ENCODE measurements around the gene FCHO2. TPM values are rescaled to one million over a fixed set of nuclear protein-coding genes. Genes with fewer than 3 reads are reported as not detected.

The FCHO2 gene
- total and polyA plus RNA-seq, 4 donors = 13.1 to 57.5 (median 31.2) TPM

DNA sequence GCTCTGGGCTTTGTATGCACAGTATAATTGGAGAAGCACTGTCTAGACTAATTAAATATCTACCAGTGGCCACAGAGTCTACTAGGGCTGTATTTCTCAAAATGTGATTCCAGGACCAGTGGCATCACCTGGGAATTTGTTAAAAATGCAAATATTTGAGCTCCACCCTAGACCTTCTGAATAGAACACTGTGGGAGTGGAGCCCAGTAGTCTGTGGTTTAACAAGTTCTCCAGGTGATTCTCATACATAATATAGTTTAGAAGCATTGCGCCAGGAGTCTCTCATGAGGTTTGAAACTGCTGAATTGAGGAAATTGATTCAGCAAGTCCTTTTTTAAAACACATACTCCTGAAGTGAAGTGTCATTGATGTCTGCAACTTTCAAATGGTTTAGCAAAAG, 74.7 kb downstream of the FCHO2 start:
- Histone ChIP-seq H3K27ac (ENCODE audit: low read depth in 1 of 2, low read length in 2 of 2) (no peak overlapping the region), H3K27me3 (ENCODE audit: control insufficient read depth in 1 of 2, insufficient read depth in 2 of 2, low read length in 1 of 2) (no peaks in the 10 kb centered on the region), H3K9me3 (ENCODE audit: control insufficient read depth, low read length) (no peaks in the 10 kb centered on the region), H3K36me3 (ENCODE audit: control insufficient read depth in 1 of 2, insufficient read depth in 2 of 2, low read length in 1 of 2) (peaks cover 0 to 3% of the 10 kb centered on the region in 2 donors), H3K4me1 (ENCODE audit: control insufficient read depth in 1 of 2, insufficient read depth in 2 of 2, low read length in 2 of 2) (no peaks in the 10 kb centered on the region), H3K4me3 (ENCODE audit: low read length in 2 of 2) (no peak overlapping the region)
- 99 to 100% methylated on average over 1 of the region's 1 CpG for WGBS, 2 donors
- DNase-seq = no peak
- intact Hi-C loops (cut with DNase I) = no loop called here
- ATAC-seq (ENCODE audit: low FRiP score) = no peak

DNA sequence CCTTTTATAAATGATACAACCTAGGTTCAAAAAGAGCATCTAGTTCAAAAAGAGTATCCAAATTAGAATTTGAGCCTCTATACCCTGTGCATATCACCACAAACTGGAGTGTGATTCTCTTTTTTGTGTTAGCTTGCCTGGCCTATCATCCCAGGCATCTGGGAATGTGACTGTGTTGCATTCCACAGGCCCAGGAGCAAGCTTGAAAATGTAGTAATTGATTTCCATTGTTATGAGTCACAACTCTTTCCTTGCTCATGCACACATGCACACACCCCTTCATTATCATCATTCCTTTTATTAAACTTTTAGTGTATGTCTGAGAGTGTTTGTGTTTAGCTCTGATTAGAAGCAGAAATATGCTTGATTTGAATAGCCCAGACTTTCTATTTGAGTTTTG, 75.2 kb downstream of the FCHO2 start:
- intact Hi-C loops (cut with DNase I) = no loop called here
- ATAC-seq (ENCODE audit: low FRiP score) (no peak), DNase-seq (no peak)
- H3K36me3 ChIP-seq (ENCODE audit: control insufficient read depth in 1 of 2, insufficient read depth in 2 of 2, low read length in 1 of 2) = peaks cover 0 to 3% of the 10 kb centered on the region in 2 donors
- no peaks in the 10 kb centered on the region for H3K4me1 ChIP-seq (ENCODE audit: control insufficient read depth in 1 of 2, insufficient read depth in 2 of 2, low read length in 2 of 2)
- H3K27me3 ChIP-seq (ENCODE audit: control insufficient read depth in 1 of 2, insufficient read depth in 2 of 2, low read length in 1 of 2) = no peaks in the 10 kb centered on the region
- no peak overlapping the region for H3K4me3 ChIP-seq (ENCODE audit: low read length in 2 of 2)
- H3K9me3 ChIP-seq (ENCODE audit: control insufficient read depth, low read length) = no peaks in the 10 kb centered on the region
- no peak overlapping the region for H3K27ac ChIP-seq (ENCODE audit: low read depth in 1 of 2, low read length in 2 of 2)

DNA sequence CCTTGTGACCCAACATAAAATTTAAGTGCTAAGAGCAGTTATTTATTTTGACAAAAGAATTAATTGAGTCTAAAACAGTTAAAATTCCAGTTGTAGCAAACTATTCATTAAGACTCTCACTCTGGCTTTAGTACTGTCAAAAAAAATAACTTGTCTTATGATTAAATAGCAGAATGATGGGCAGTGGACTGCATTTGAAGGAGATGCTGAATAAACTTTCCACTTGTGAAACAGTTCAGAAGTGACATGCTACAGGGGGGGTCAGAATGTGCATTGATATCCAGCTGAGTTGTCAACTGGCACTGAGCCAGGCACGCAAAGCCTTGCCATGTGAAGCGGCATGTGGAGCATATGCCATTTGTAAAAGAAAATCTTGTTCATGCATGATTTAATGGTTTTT, 76.0 kb downstream of the FCHO2 start:
- no peaks in the 10 kb centered on the region for H3K4me1 ChIP-seq (ENCODE audit: control insufficient read depth in 1 of 2, insufficient read depth in 2 of 2, low read length in 2 of 2)
- DNase-seq (no peak), ATAC-seq (ENCODE audit: low FRiP score) (no peak)
- 42 to 44% methylated on average over 2 of the region's 2 CpGs for WGBS, 2 donors
- no peaks in the 10 kb centered on the region for H3K9me3 ChIP-seq (ENCODE audit: control insufficient read depth, low read length)
- H3K27me3 ChIP-seq (ENCODE audit: control insufficient read depth in 1 of 2, insufficient read depth in 2 of 2, low read length in 1 of 2) = no peaks in the 10 kb centered on the region
- no peak overlapping the region for H3K4me3 ChIP-seq (ENCODE audit: low read length in 2 of 2)
- intact Hi-C loops (cut with DNase I) = no loop called here
- peaks cover 0 to 3% of the 10 kb centered on the region in 2 donors for H3K36me3 ChIP-seq (ENCODE audit: control insufficient read depth in 1 of 2, insufficient read depth in 2 of 2, low read length in 1 of 2)
- no peak overlapping the region for H3K27ac ChIP-seq (ENCODE audit: low read depth in 1 of 2, low read length in 2 of 2)

DNA sequence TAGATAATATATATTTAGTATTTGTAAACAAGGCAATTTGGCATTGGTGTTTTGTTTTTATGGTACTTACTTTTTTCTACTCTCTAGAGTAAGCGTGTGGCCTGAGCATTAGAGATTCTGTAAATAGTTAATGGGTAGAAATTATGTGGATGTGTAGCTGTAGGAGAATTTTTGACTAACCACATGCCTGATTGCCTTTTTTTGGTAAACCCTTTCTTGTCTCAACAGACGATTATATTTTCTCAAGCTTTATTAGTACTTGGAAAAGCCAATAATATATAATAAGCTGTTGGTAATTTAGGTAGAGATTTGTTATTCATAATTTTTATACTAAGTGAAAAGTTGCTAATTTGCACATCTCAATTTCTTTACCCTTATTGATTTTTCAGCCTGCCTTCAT, 76.8 kb downstream of the FCHO2 start:
- intact Hi-C loops (cut with DNase I) = no loop called here
- Histone ChIP-seq H3K4me1 (ENCODE audit: control insufficient read depth in 1 of 2, insufficient read depth in 2 of 2, low read length in 2 of 2) (no peaks in the 10 kb centered on the region), H3K9me3 (ENCODE audit: control insufficient read depth, low read length) (no peaks in the 10 kb centered on the region), H3K4me3 (ENCODE audit: low read length in 2 of 2) (no peak overlapping the region), H3K36me3 (ENCODE audit: control insufficient read depth in 1 of 2, insufficient read depth in 2 of 2, low read length in 1 of 2) (peaks cover 0 to 3% of the 10 kb centered on the region in 2 donors), H3K27me3 (ENCODE audit: control insufficient read depth in 1 of 2, insufficient read depth in 2 of 2, low read length in 1 of 2) (no peaks in the 10 kb centered on the region), H3K27ac (ENCODE audit: low read depth in 1 of 2, low read length in 2 of 2) (no peak overlapping the region)
- 95 to 98% methylated on average over 2 of the region's 2 CpGs for WGBS, 2 donors
- no peak for DNase-seq
- ATAC-seq (ENCODE audit: low FRiP score) = no peak

DNA sequence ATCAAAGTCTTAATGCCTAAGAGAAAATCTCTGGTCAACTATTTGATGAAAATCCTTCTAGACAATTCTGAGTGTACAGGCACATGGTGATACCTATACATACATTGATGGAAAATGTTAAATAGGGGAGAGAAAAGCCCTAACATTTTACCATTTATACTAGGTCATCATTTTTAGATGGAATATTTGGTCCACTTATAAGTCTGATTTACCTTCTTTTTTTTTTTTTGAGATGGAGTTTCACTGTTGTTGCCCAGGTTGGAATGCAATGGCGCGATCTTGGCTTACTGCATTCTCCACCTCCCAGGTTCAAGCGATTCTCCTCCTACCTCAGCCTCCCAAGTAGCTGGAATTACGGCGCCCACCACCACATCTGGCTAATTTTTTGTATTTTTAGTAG, 81.7 kb downstream of the FCHO2 start:
- H3K36me3 ChIP-seq (ENCODE audit: control insufficient read depth in 1 of 2, insufficient read depth in 2 of 2, low read length in 1 of 2) = peaks cover 0 to 3% of the 10 kb centered on the region in 2 donors
- intact Hi-C loops (cut with DNase I) = no loop called here
- DNase-seq = no peak
- no peak overlapping the region for H3K27ac ChIP-seq (ENCODE audit: low read depth in 1 of 2, low read length in 2 of 2)
- H3K4me3 ChIP-seq (ENCODE audit: low read length in 2 of 2) = no peak overlapping the region
- H3K4me1 ChIP-seq (ENCODE audit: control insufficient read depth in 1 of 2, insufficient read depth in 2 of 2, low read length in 2 of 2) = no peaks in the 10 kb centered on the region
- H3K27me3 ChIP-seq (ENCODE audit: control insufficient read depth in 1 of 2, insufficient read depth in 2 of 2, low read length in 1 of 2) = no peaks in the 10 kb centered on the region
- WGBS, 2 donors = 97% methylated on average over 5 of the region's 5 CpGs
- ATAC-seq (ENCODE audit: low FRiP score) = no peak
- H3K9me3 ChIP-seq (ENCODE audit: control insufficient read depth, low read length) = no peaks in the 10 kb centered on the region

DNA sequence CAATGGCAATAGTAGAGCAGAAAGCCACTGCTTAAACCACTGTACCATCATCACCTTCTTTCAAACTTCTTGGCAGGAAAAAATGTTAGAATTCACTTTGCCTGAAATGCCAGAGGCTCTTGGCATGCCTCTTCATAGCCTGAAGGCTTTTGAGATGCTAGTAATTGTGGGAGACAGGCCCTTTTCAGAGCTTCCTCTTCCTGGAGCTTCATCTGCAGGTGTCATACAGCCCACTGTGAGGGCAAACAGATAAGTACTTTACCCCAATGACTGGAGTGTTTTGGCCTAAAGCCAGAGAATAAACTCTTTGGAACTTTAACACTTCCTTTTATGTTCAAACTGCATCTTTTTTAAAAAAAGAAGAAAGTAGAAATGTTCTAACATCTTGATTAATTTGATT, 83.2 kb downstream of the FCHO2 start:
- DNase-seq (no peak), ATAC-seq (ENCODE audit: low FRiP score) (no peak)
- Histone ChIP-seq H3K4me3 (ENCODE audit: low read length in 2 of 2) (no peak overlapping the region), H3K9me3 (ENCODE audit: control insufficient read depth, low read length) (no peaks in the 10 kb centered on the region), H3K27ac (ENCODE audit: low read depth in 1 of 2, low read length in 2 of 2) (no peak overlapping the region), H3K4me1 (ENCODE audit: control insufficient read depth in 1 of 2, insufficient read depth in 2 of 2, low read length in 2 of 2) (peaks cover 0 to under 1% of the 10 kb centered on the region in 2 donors), H3K27me3 (ENCODE audit: control insufficient read depth in 1 of 2, insufficient read depth in 2 of 2, low read length in 1 of 2) (no peaks in the 10 kb centered on the region), H3K36me3 (ENCODE audit: control insufficient read depth in 1 of 2, insufficient read depth in 2 of 2, low read length in 1 of 2) (peaks cover 0 to 3% of the 10 kb centered on the region in 2 donors)
- intact Hi-C loops (cut with DNase I) = no loop called here

DNA sequence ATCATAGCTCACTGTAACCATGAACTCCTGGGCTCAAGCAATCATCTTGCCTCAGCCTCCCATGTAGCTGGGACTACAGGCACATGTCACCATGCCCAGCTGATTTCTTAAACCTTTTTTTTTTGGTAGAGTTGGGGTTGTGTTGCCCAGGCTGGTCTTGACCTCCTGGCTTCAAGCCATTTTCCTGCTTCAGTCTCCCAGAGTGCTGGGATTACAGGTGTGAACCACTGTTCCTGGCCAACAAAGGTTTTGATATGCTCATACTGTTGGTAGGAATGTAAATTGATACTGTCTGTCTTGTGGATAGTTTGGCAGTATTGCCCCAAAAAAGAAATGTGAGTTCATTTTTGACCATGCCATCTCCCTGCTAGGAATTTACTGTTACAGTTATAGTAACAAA, 87.2 kb downstream of the FCHO2 start:
- no peak for ATAC-seq (ENCODE audit: low FRiP score)
- no peak overlapping the region for H3K4me3 ChIP-seq (ENCODE audit: low read length in 2 of 2)
- no peak overlapping the region for H3K27ac ChIP-seq (ENCODE audit: low read depth in 1 of 2, low read length in 2 of 2)
- H3K27me3 ChIP-seq (ENCODE audit: control insufficient read depth in 1 of 2, insufficient read depth in 2 of 2, low read length in 1 of 2) = no peaks in the 10 kb centered on the region
- no peak for DNase-seq
- peaks cover 0 to 2% of the 10 kb centered on the region in 2 donors for H3K4me1 ChIP-seq (ENCODE audit: control insufficient read depth in 1 of 2, insufficient read depth in 2 of 2, low read length in 2 of 2)
- no peaks in the 10 kb centered on the region for H3K36me3 ChIP-seq (ENCODE audit: control insufficient read depth in 1 of 2, insufficient read depth in 2 of 2, low read length in 1 of 2)
- intact Hi-C loops (cut with DNase I) = no loop called here
- H3K9me3 ChIP-seq (ENCODE audit: control insufficient read depth, low read length) = no peaks in the 10 kb centered on the region

DNA sequence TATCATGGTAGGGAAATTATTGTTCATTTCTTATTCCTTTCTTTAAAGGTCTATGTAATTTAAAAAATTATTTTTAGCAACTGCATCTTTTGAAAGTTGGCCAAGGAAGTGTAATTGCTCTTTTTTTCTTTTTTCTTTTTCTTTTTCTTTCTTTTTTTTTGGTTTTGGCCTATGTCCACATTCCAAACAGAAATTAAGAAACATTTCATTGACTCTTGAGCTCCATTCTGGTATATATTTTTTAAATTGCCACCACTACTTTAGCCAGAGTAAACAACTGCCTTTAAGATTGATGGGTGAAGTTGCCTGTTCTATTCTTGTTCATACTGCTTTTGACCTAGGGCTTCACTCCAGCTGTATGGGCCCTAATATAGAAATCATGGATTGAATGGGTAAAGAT, 88.7 kb downstream of the FCHO2 start:
- DNase-seq (no peak), ATAC-seq (ENCODE audit: low FRiP score) (no peak)
- peaks cover 0 to 2% of the 10 kb centered on the region in 2 donors for H3K4me1 ChIP-seq (ENCODE audit: control insufficient read depth in 1 of 2, insufficient read depth in 2 of 2, low read length in 2 of 2)
- intact Hi-C loops (cut with DNase I) = no loop called here
- H3K27me3 ChIP-seq (ENCODE audit: control insufficient read depth in 1 of 2, insufficient read depth in 2 of 2, low read length in 1 of 2) = no peaks in the 10 kb centered on the region
- H3K27ac ChIP-seq (ENCODE audit: low read depth in 1 of 2, low read length in 2 of 2) = no peak overlapping the region
- H3K4me3 ChIP-seq (ENCODE audit: low read length in 2 of 2) = no peak overlapping the region
- no peaks in the 10 kb centered on the region for H3K36me3 ChIP-seq (ENCODE audit: control insufficient read depth in 1 of 2, insufficient read depth in 2 of 2, low read length in 1 of 2)
- no peaks in the 10 kb centered on the region for H3K9me3 ChIP-seq (ENCODE audit: control insufficient read depth, low read length)

DNA sequence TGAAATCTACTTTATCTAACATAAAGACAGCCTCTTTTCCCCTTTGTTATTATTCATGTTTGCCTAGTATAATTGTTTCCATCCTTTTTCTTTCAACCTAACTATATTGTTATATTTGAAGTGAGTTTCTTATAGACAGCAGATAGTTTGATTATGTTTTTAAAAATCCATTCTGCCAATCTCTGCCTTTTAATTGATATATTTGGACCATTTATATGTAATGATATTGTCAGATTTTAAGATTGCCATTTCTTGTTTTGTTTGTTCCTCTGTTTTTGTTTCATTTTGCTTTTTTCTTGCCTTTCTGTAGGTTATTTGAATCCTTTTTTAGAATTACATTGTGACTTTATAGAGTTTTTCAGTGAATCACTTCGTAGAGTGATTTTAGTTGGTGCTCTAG, 89.8 kb downstream of the FCHO2 start:
- no peak for ATAC-seq (ENCODE audit: low FRiP score)
- intact Hi-C loops (cut with DNase I) = no loop called here

More for the DNA sequence above, 89.8 kb downstream of the FCHO2 start:
- Histone ChIP-seq H3K9me3 (ENCODE audit: control insufficient read depth, low read length) (no peaks in the 10 kb centered on the region), H3K27me3 (ENCODE audit: control insufficient read depth in 1 of 2, insufficient read depth in 2 of 2, low read length in 1 of 2) (no peaks in the 10 kb centered on the region), H3K36me3 (ENCODE audit: control insufficient read depth in 1 of 2, insufficient read depth in 2 of 2, low read length in 1 of 2) (no peaks in the 10 kb centered on the region), H3K4me1 (ENCODE audit: control insufficient read depth in 1 of 2, insufficient read depth in 2 of 2, low read length in 2 of 2) (peaks cover 0 to 2% of the 10 kb centered on the region in 2 donors), H3K4me3 (ENCODE audit: low read length in 2 of 2) (no peak overlapping the region), H3K27ac (ENCODE audit: low read depth in 1 of 2, low read length in 2 of 2) (no peak overlapping the region)
- WGBS, 2 donors = 93 to 96% methylated on average over 1 of the region's 1 CpG
- DNase-seq = no peak

Data from aorta (tissue), 5 donors.